Gastroesophageal sphincter (tissue), 3 donors: Measurements from ENCODE around the gene TBC1D19.

Experiments used
- POLR2A ChIP-seq, 2 donors: fragments of 450-650 bp; IDR thresholded peaks; one replicate each; pipeline ENCODE4 v1.6.1; 2017; ENCODE audit warnings: antibody characterized with exemption in 2 of 2, mild to moderate bottlenecking in 2 of 2, moderate library complexity in 1 of 2
- TF ChIP-seq, protein P1 (sequence below), 4 experiments: fragments of 200-600 bp in 2 of 4; fragments of 450-650 bp in 2 of 4; sonication (generic) in 1 of 4; IDR thresholded peaks; one replicate each; pipeline ENCODE4 v1.5.1; 2017 to 2019; ENCODE audit warnings: antibody characterized with exemption in 4 of 4, mild to moderate bottlenecking in 2 of 4, moderate library complexity in 2 of 4

DNA sequence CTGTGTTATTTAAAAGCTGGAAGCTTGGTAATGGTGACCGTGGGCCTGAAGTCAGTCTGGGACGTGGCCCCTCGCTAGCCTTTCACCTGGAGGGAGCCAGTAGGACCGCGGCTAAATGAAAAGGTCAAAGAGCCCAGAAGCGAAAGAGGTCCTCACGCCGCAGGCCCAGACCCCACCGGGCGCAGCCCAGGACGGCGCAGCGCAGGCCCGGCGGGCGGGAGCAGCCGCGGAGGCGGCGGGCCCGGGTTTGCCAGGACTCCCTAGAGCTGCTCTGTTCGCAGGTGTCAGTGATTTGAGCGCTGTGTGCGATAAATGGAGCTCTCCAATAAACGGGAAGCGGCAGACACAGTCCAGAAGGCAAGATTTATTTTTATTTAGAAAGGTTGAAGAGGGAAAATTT, 220.6 kb downstream of the TBC1D19 start:
- TF ChIP-seq, protein P1, sequence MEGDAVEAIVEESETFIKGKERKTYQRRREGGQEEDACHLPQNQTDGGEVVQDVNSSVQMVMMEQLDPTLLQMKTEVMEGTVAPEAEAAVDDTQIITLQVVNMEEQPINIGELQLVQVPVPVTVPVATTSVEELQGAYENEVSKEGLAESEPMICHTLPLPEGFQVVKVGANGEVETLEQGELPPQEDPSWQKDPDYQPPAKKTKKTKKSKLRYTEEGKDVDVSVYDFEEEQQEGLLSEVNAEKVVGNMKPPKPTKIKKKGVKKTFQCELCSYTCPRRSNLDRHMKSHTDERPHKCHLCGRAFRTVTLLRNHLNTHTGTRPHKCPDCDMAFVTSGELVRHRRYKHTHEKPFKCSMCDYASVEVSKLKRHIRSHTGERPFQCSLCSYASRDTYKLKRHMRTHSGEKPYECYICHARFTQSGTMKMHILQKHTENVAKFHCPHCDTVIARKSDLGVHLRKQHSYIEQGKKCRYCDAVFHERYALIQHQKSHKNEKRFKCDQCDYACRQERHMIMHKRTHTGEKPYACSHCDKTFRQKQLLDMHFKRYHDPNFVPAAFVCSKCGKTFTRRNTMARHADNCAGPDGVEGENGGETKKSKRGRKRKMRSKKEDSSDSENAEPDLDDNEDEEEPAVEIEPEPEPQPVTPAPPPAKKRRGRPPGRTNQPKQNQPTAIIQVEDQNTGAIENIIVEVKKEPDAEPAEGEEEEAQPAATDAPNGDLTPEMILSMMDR (IDR thresholded peaks at IDR 0.05) = no peak
- TF ChIP-seq POLR2A (IDR thresholded peaks at IDR 0.05) = no peak
